GM18505 (cell line): Measurements from ENCODE around the gene BARX1.
"Not testable (repeated sequence)": the region's sequence is repeated elsewhere in the genome, so short reads cannot be mapped to it uniquely, and the experiment has no call there.

Experiments used
- ATAC-seq: cut with Tn5 transposase; IDR thresholded peaks from one replicate; pipeline ENCODE4 v1.9.1; 2021; ENCODE audit not compliant: unreplicated experiment
- POLR2A ChIP-seq: IDR thresholded peaks from 4 replicates; pipeline ENCODE4 v1.6.1; 2011; ENCODE audit warnings: borderline replicate concordance; ENCODE audit not compliant: insufficient read depth, insufficient read length; ENCODE audit errors: extremely low read depth

Gene BARX1

GRCh38 chr9:93941493-93941892, 13.7 kb downstream of the BARX1 start:
- no peak for TF ChIP-seq POLR2A
- no peak for ATAC-seq

- no peak for TF ChIP-seq POLR2A
- no peak for ATAC-seq
These were observed 14.2 kb downstream of the BARX1 start for GRCh38 chr9:93940951-93941350.

GRCh38 chr9:93939589-93939988, 15.6 kb downstream of the BARX1 start:
- ATAC-seq = not testable (repeated sequence)

GRCh38 chr9:93937193-93937592, 18.0 kb downstream of the BARX1 start:
- no peak for TF ChIP-seq POLR2A
- no peak for ATAC-seq

- TF ChIP-seq POLR2A = no peak
- ATAC-seq = no peak
These were observed 23.2 kb downstream of the BARX1 start for GRCh38 chr9:93931905-93932304.

- TF ChIP-seq POLR2A = no peak
- ATAC-seq = no peak
These were observed 25.1 kb downstream of the BARX1 start for GRCh38 chr9:93930070-93930469.

GRCh38 chr9:93929231-93929630, 25.9 kb downstream of the BARX1 start:
- no peak for ATAC-seq
- no peak for TF ChIP-seq POLR2A

- TF ChIP-seq POLR2A = no peak
- no peak for ATAC-seq
These were observed 32.6 kb downstream of the BARX1 start for GRCh38 chr9:93922535-93922934.

GRCh38 chr9:93920131-93920800, 34.9 kb downstream of the BARX1 start:
- ATAC-seq = no peak
- TF ChIP-seq POLR2A = no peak

- no peak for ATAC-seq
- no peak for TF ChIP-seq POLR2A
These were observed 37.1 kb downstream of the BARX1 start for GRCh38 chr9:93918061-93918460.

GRCh38 chr9:93917121-93917853, 37.9 kb downstream of the BARX1 start:
- no peak for TF ChIP-seq POLR2A
- ATAC-seq = no peak

- no peak for ATAC-seq
- no peak for TF ChIP-seq POLR2A
These were observed 38.8 kb downstream of the BARX1 start for GRCh38 chr9:93916358-93916757.

- no peak for TF ChIP-seq POLR2A
- ATAC-seq = no peak
These were observed 43.2 kb downstream of the BARX1 start for GRCh38 chr9:93911801-93912554.
